NCI-H2107 (cell line): ENCODE data around the gene RGS3.

ENCODE experiments used
- DNase-seq: peaks from one replicate; lab custom pipeline; 2025; lab: John Stamatoyannopoulos, UW

RGS3 gene

GRCh38 chr9:113530022-113530635 lies 66.6 kb downstream of the RGS3 start:
- DNase-seq = no peak

- DNase-seq = no peak
Observed at GRCh38 chr9:113530942-113531341, 67.4 kb downstream of the RGS3 start.

- no peak for DNase-seq
Observed at GRCh38 chr9:113531919-113532808, 68.6 kb downstream of the RGS3 start.

- no peak for DNase-seq
Observed at GRCh38 chr9:113532809-113533190, 69.3 kb downstream of the RGS3 start.

- DNase-seq = no peak
Observed at GRCh38 chr9:113533335-113534225, 70.1 kb downstream of the RGS3 start.

- no peak for DNase-seq
Observed at GRCh38 chr9:113535756-113536155, 72.2 kb downstream of the RGS3 start.

- no peak for DNase-seq
Observed at GRCh38 chr9:113536166-113536482, 72.6 kb downstream of the RGS3 start.

- no peak for DNase-seq
Observed at GRCh38 chr9:113536483-113537228, 73.1 kb downstream of the RGS3 start.

GRCh38 chr9:113537229-113537810 lies 73.8 kb downstream of the RGS3 start:
- DNase-seq = no peak

GRCh38 chr9:113538131-113538530 lies 74.6 kb downstream of the RGS3 start:
- no peak for DNase-seq

- DNase-seq = no peak
Observed at GRCh38 chr9:113538701-113539430, 75.3 kb downstream of the RGS3 start.

- DNase-seq = no peak
Observed at GRCh38 chr9:113540466-113540865, 76.9 kb downstream of the RGS3 start.

- no peak for DNase-seq
Observed at GRCh38 chr9:113541019-113541900, 77.7 kb downstream of the RGS3 start.

- DNase-seq = no peak
Observed at GRCh38 chr9:113542006-113542405, 78.5 kb downstream of the RGS3 start.

GRCh38 chr9:113542741-113543140 lies 79.2 kb downstream of the RGS3 start:
- DNase-seq = no peak

- no peak for DNase-seq
Observed at GRCh38 chr9:113543296-113543981, 79.9 kb downstream of the RGS3 start.

GRCh38 chr9:113543982-113544303 lies 80.4 kb downstream of the RGS3 start:
- no peak for DNase-seq

GRCh38 chr9:113545068-113545467 lies 81.5 kb downstream of the RGS3 start:
- DNase-seq = no peak

GRCh38 chr9:113546566-113546965 lies 83.0 kb downstream of the RGS3 start:
- DNase-seq = no peak
